GM21423 (cell line): Measurements from ENCODE around the gene TRRAP.
"Not testable (repeated sequence)": the region's sequence is repeated elsewhere in the genome, so short reads cannot be mapped to it uniquely, and the experiment has no call there.

Experiments
- ATAC-seq: cut with Tn5 transposase; IDR thresholded peaks from one replicate; pipeline ENCODE4 v1.9.1; 2021; ENCODE audit warnings: mild to moderate bottlenecking, moderate library complexity; ENCODE audit not compliant: unreplicated experiment

The TRRAP gene

GRCh38 chr7:99042957-99043356 is 164.6 kb downstream of the TRRAP start:
- no peak for ATAC-seq

DNA sequence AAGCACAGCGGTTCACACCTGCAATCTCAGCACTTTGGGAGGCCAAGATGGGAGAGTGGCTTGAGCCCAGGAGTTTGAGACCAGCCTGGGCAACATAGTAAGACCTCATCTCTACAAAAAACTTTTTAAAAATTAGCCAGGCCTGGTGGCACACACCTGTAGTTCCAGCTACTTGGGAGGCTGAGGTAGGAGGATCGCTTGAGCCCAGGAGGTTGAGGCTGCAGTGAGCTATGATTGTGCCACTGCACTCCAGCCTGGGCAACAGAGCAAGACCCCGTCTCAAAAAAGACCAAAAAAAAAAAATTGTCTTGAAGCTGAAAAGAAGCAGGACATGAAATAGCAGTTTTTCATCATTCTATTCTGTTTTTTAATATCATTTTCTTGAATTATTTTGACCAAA is 166.5 kb downstream of the TRRAP start:
- not testable (repeated sequence) for ATAC-seq

DNA sequence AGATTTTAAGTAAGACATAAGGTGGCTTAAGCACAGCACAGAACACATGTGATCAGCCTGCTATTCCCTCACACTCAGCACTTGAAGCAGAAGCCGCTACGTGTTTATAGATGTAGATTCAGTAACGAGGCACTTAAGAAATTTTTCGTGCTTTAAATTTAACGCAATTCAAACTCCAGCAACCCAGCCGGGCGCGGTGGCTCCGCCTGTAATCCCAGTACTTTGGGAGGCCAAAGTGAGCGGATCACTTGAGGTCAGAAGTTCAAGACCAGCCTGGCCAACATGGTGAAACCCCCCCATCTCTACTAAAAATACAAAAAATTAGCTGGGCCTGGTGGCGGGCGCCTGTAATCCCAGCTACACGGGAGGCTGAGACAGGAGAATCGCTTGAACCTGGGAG is 167.9 kb downstream of the TRRAP start:
- not testable (repeated sequence) for ATAC-seq

- no peak for ATAC-seq
Observed at GRCh38 chr7:99046722-99047121, 168.4 kb downstream of the TRRAP start.

- no peak for ATAC-seq
Observed at GRCh38 chr7:99047526-99048077, 169.3 kb downstream of the TRRAP start.

GRCh38 chr7:99050971-99051370 is 172.6 kb downstream of the TRRAP start:
- no peak for ATAC-seq

GRCh38 chr7:99054781-99055180 is 176.4 kb downstream of the TRRAP start:
- ATAC-seq: no peak

GRCh38 chr7:99061001-99061776 is 182.9 kb downstream of the TRRAP start:
- no peak for ATAC-seq
